Measurements from ENCODE around the gene ZFYVE28. TPM values are rescaled to one million over a fixed set of nuclear protein-coding genes. Genes with fewer than 3 reads are reported as not detected.

The ZFYVE28 gene
- polyA plus RNA-seq, 1 donor from 2014 or later: 1.0 TPM

- H3K4me3 Mint-ChIP-seq: no peak overlapping the region
- H3K27ac Mint-ChIP-seq: peak overlapping the region in 1 of 3 donors; percentile 71
- peaks cover 0 to 4% (median 2%) of the 10 kb centered on the region in 3 donors for H3K4me1 Mint-ChIP-seq
- H3K36me3 Mint-ChIP-seq: no peaks in the 10 kb centered on the region
- peaks cover 0 to 2% (median 0%) of the 10 kb centered on the region in 3 donors for H3K9me3 Mint-ChIP-seq
- H3K27me3 Mint-ChIP-seq: peaks cover 22% of the 10 kb centered on the region
Measured at GRCh38 chr4:2399631-2400190, 18.7 kb downstream of the ZFYVE28 start.

- Mint-ChIP-seq H3K4me3 (no peak overlapping the region), H3K9me3 (peaks cover 0 to under 1% (median 0%) of the 10 kb centered on the region in 3 donors), H3K36me3 (no peaks in the 10 kb centered on the region), H3K4me1 (peaks cover 0 to 4% (median 4%) of the 10 kb centered on the region in 3 donors), H3K27me3 (peaks cover 26% of the 10 kb centered on the region), H3K27ac (no peak overlapping the region)
Measured at GRCh38 chr4:2399216-2399615, 19.2 kb downstream of the ZFYVE28 start.

DNA sequence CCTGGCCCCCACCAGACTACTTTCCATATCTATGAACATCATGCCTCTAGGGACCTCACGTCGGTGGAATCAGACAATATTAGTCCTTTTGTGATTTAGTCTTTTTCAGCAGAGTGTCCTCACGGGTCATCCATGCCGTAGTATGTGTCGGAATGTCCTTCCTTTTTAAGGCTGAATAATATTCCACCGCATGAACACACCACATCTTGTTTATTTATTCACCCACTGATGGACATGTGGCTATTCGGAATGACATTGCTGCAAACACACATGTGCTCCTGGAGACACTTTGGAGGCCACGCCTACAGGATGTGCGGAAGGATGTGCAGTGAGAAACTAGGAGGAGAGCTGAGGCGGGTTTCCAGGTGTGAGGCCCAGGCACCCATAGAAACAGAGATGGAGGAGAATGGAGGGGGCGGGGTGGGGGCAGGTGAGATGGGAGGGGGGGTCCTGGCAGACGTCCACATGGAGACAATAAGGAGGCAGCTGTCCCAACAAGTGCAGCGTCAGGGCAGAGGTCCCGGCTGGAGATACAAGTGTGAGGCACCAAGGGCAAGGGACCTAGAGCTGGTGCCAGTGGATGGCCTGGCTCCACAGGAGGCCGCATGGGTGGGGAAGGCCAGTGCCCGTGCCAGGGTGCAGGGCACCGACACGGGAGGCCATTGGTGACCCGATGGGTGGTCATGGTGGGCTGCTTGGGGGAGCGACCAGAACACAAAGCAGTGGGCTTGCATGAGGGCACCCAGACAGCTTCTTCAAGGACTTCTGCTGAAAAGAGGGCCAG, 20.7 kb downstream of the ZFYVE28 start:
- Mint-ChIP-seq H3K27ac (no peak overlapping the region), H3K4me3 (no peak overlapping the region), H3K4me1 (peaks cover 9 to 15% (median 14%) of the 10 kb centered on the region in 3 donors), H3K36me3 (no peaks in the 10 kb centered on the region), H3K9me3 (no peaks in the 10 kb centered on the region), H3K27me3 (peaks cover 33% of the 10 kb centered on the region)

DNA sequence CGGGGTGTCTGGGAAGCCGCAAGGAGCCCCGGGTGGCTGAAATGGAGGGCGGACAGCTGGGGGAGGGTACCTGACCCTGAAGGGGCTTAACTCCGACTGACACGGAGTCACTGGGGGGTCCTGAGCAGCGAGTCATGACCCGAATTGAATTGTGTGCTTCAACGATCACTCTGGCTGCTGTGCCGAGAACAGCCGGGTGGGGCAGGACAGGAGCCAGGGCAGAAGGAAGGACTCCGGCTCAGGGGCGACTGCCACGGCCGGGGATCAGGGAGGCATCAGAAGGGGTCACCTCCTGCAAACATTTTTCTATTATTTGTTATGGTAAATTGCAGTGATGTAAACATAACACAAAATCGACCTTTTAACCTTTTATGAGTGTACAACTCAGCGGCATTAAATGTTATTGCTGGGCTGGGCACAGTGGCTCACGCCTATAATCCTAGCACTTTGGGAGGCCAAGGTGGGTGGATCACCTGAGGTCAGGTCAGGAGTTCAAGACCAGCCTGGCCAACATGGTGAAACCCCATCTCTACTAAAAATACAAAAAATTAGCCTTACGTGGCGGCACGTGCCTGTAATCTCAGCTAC, 21.6 kb downstream of the ZFYVE28 start:
- H3K27me3 Mint-ChIP-seq: peaks cover 34% of the 10 kb centered on the region
- no peak overlapping the region for H3K4me3 Mint-ChIP-seq
- peaks cover 9 to 15% (median 14%) of the 10 kb centered on the region in 3 donors for H3K4me1 Mint-ChIP-seq
- H3K27ac Mint-ChIP-seq: no peak overlapping the region
- H3K9me3 Mint-ChIP-seq: no peaks in the 10 kb centered on the region
- H3K36me3 Mint-ChIP-seq: no peaks in the 10 kb centered on the region

DNA sequence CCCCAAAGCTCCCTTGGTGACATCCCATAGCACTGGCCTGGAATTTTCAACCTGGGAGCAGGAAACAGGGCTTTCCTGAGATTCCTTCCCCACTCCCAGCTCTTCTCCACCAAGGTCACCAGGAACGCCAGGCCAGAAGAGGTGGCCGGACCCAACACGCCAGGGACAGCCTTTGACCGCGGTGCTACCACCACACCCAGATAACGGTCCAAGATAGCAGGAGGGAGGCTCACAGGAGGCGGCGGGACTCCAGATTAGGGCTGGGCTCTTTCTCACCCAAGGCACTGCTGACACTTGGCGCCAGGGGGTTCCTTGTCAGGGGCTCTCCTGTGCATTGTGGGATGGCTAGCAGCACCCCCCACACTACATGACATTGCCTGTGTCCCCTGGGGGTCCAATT, 22.9 kb downstream of the ZFYVE28 start:
- Mint-ChIP-seq H3K4me3 (no peak overlapping the region), H3K27me3 (peaks cover 42% of the 10 kb centered on the region), H3K27ac (no peak overlapping the region), H3K36me3 (no peaks in the 10 kb centered on the region), H3K9me3 (peaks cover 0 to 3% (median 0%) of the 10 kb centered on the region in 3 donors), H3K4me1 (peaks cover 9 to 22% (median 19%) of the 10 kb centered on the region in 3 donors)

- Mint-ChIP-seq H3K27ac (no peak overlapping the region), H3K9me3 (peaks cover 0 to 3% (median 0%) of the 10 kb centered on the region in 3 donors), H3K4me3 (peak overlapping the region in 1 of 4 donors; percentile 47), H3K4me1 (peaks cover 9 to 21% (median 19%) of the 10 kb centered on the region in 3 donors), H3K27me3 (peaks cover 44% of the 10 kb centered on the region), H3K36me3 (no peaks in the 10 kb centered on the region)
Measured at GRCh38 chr4:2395038-2395437, 23.4 kb downstream of the ZFYVE28 start.

DNA sequence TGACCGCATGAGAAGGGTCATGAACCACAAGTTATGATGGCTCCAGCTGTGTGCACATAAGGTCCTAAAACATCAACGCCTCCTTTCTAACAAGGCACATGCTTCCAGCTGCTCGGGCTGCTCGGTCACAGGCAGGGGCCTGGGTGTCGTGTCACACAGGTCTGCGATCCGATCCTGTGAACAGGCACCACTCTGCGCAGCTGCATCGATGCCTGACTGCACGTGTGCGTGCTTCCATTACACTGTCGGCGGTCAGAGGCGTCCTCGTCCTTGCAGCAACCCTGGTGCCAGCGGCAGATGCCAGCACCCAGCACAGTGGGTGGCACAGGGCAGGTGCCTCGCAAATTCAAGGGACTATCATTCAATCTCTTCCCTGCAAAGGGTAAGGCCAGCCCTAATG, 23.9 kb downstream of the ZFYVE28 start:
- H3K4me3 Mint-ChIP-seq: peak overlapping the region in 2 of 4 donors; percentile 39 to 47
- H3K4me1 Mint-ChIP-seq: peaks cover 9 to 21% (median 19%) of the 10 kb centered on the region in 3 donors

GRCh38 chr4:2393353-2394270, 24.8 kb downstream of the ZFYVE28 start:
- H3K9me3 Mint-ChIP-seq: peaks cover 0 to 3% (median 0%) of the 10 kb centered on the region in 3 donors
- H3K36me3 Mint-ChIP-seq: no peaks in the 10 kb centered on the region
- peak overlapping the region; percentile 33 to 81 (median 51) for H3K4me3 Mint-ChIP-seq
- H3K27ac Mint-ChIP-seq: no peak overlapping the region
- peaks cover 9 to 21% (median 19%) of the 10 kb centered on the region in 3 donors for H3K4me1 Mint-ChIP-seq
- H3K27me3 Mint-ChIP-seq: peaks cover 47% of the 10 kb centered on the region

More for the DNA sequence above, 23.9 kb downstream of the ZFYVE28 start:
- no peak overlapping the region for H3K27ac Mint-ChIP-seq
- H3K36me3 Mint-ChIP-seq: no peaks in the 10 kb centered on the region
- H3K27me3 Mint-ChIP-seq: peaks cover 46% of the 10 kb centered on the region
- H3K9me3 Mint-ChIP-seq: peaks cover 0 to 3% (median 0%) of the 10 kb centered on the region in 3 donors

GRCh38 chr4:2390784-2391421, 27.5 kb downstream of the ZFYVE28 start:
- Mint-ChIP-seq H3K9me3 (peaks cover 0 to 3% (median 0%) of the 10 kb centered on the region in 3 donors), H3K4me3 (peak overlapping the region in 3 of 4 donors; percentile 63 to 90 (median 81)), H3K27me3 (peaks cover 48% of the 10 kb centered on the region), H3K36me3 (no peaks in the 10 kb centered on the region), H3K4me1 (peaks cover 9 to 19% (median 19%) of the 10 kb centered on the region in 3 donors), H3K27ac (no peak overlapping the region)

GRCh38 chr4:2390146-2390545, 28.3 kb downstream of the ZFYVE28 start:
- H3K27me3 Mint-ChIP-seq: peaks cover 52% of the 10 kb centered on the region
- peak overlapping the region in 1 of 3 donors; percentile 62 for H3K27ac Mint-ChIP-seq
- H3K36me3 Mint-ChIP-seq: no peaks in the 10 kb centered on the region
- H3K4me3 Mint-ChIP-seq: no peak overlapping the region
- H3K4me1 Mint-ChIP-seq: peaks cover 9 to 19% (median 19%) of the 10 kb centered on the region in 3 donors
- peaks cover 0 to 3% (median 0%) of the 10 kb centered on the region in 3 donors for H3K9me3 Mint-ChIP-seq

DNA sequence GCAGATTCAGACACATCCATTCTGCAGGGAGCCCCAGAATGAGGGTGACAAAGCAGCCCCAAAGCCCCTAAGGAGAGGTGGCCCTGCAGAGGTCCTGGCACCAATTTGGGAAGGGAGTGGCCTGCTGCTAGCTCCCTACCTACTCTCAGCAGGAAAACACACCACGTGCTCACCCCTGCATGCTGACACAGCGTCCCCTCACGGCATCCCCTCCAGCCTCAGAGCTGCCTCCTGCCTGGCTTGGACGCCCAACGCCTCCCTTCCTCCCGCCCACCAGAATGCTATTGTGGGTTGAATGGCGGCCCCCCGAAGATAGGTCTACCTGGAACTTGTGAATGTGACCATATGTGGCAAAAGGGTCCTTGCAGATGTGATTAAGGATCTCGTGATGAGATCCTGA, 28.8 kb downstream of the ZFYVE28 start:
- H3K9me3 Mint-ChIP-seq: peaks cover 0 to 3% (median 0%) of the 10 kb centered on the region in 3 donors
- peaks cover 48% of the 10 kb centered on the region for H3K27me3 Mint-ChIP-seq
- peaks cover 9 to 19% (median 19%) of the 10 kb centered on the region in 3 donors for H3K4me1 Mint-ChIP-seq
- H3K36me3 Mint-ChIP-seq: no peaks in the 10 kb centered on the region
- no peak overlapping the region for H3K4me3 Mint-ChIP-seq
- peak overlapping the region in 1 of 3 donors; percentile 62 for H3K27ac Mint-ChIP-seq

DNA sequence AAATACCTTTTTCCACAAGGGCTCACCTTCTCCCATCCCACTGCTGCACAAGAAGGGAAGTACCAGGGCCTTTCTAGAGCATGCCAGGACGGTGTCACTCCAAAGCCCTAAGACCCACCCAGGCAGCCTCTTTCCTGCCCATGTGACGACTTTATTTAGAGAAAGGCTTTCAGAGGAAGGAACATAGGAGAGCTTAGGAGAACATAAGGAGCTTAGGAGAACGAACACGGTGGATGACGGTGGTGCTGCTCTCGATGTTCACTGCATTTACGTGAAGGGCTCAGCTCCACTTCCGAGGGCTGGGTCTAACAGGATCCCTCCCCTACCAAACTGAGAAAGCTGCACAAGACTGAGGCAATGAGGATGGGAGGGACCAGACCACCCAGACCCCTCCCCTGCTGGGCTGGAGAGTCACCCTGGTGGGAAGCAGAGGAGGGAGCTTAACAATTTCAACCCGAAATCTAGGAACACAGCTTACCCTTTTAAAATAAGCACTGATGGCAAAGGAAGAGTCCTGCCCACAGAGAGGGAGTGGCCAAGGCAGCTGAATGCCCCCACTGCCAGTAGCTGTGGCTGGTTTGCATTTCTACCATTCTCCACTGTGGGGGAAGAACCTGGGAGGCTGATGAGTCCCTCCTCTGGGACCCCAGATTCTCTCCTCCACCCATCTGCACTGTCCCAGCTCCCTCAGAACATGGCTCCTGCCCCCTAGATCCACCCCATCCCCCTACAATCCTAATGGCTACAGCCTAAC, 29.8 kb downstream of the ZFYVE28 start:
- Mint-ChIP-seq H3K27me3 (peaks cover 40% of the 10 kb centered on the region), H3K36me3 (no peaks in the 10 kb centered on the region), H3K27ac (peak overlapping the region in 2 of 3 donors; percentile 43 to 53), H3K4me3 (peak overlapping the region in 1 of 4 donors; percentile 7), H3K9me3 (peaks cover 0 to 3% (median 0%) of the 10 kb centered on the region in 3 donors), H3K4me1 (peaks cover 6 to 13% (median 12%) of the 10 kb centered on the region in 3 donors)

DNA sequence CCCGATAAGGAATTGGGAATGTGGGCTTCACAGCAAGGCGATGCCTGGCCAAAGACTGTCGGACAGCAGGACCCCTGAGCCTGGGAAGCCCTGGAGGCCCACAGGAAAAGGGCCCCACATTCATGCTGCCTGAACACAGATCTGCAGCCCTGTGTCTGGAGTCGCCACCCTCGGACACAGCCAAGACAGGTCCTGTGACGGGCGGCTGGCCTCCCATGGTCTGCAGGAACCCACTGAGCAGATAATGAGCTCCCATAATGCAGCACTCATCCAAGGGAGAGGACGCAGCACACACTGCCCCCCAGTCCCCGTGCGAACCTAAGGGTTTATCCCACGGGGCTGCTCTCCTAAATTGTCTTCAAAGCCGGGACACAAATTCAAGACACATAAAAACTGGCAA, 30.6 kb downstream of the ZFYVE28 start:
- Mint-ChIP-seq H3K4me3 (no peak overlapping the region), H3K4me1 (peaks cover 0 to 10% (median 7%) of the 10 kb centered on the region in 3 donors), H3K27me3 (peaks cover 34% of the 10 kb centered on the region), H3K36me3 (no peaks in the 10 kb centered on the region), H3K27ac (no peak overlapping the region), H3K9me3 (peaks cover 0 to 3% (median 0%) of the 10 kb centered on the region in 3 donors)
